Caki2 (cell line): Measurements from ENCODE around the gene NFKB1. TPM values are rescaled to one million over a fixed set of nuclear protein-coding genes. Genes with fewer than 3 reads are reported as not detected.
"Not testable (repeated sequence)": the region's sequence is repeated elsewhere in the genome, so short reads cannot be mapped to it uniquely, and the experiment has no call there.

Experiments used
- DNase-seq: peaks from one replicate; pipeline ENCODE4 v3.0.0-alpha.2; 2015; ENCODE audit warnings: low read depth
- in situ Hi-C: cut with HindIII; loops from 2 replicates; pipeline ENCODE4 v1.10.0; 2016; ENCODE audit warnings: low sequenced_read_pairs, low pct_unique_long_range_greater_than_20kb, mixed read lengths
- total RNA-seq: library from RNA; depleted of rRNA; stranded (reverse); fragments of >200 nt; shearing (Covaris generic); gene quantifications from 2 replicates; pipeline ENCODE4 v1.2.3, GENCODE V29; 2014; ENCODE audit warnings: low replicate concordance

Gene NFKB1
- total RNA-seq, 1 experiment from 2014 or later = 21.0 TPM

DNA sequence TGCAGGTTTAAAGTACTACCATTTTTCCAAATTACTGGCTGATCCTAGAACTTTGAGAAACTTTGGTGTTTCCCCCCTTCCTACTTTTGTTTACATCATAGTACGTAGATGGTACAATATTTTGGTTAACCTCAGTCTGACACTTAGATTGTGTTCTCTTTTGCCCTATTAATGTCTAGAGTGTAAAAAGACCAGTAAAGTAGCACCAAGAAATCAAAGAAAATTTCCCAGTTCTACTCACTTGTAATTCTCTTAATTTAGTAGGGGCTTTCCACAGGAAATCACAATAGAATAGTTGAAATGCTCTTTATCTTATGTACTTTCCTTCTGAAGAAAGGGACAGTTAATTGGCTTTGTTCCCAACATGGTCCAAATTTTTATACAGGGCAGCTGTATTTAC is 51.6 kb downstream of the NFKB1 start:
- no peak for DNase-seq
- in situ Hi-C loops = no loop called here

DNA sequence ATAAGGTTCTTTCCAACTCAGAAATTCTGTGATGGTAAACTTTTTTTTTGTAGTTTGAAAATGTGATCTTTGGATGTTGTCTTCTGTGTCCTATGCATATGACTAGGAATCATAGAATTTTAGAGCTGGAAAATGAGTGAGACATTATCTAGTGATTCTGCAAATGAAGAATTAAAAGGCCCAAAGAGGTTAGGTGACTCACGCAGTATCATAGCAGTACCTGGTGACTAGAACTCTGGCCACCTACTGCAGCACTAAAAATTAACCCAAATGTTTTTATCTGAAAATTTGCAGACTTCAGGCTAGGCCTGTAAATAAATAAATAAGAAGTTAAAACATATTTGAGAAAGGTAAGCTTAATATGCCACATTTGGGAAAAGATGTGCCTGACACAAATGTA is 52.8 kb downstream of the NFKB1 start:
- in situ Hi-C loops = no loop called here
- DNase-seq = no peak

DNA sequence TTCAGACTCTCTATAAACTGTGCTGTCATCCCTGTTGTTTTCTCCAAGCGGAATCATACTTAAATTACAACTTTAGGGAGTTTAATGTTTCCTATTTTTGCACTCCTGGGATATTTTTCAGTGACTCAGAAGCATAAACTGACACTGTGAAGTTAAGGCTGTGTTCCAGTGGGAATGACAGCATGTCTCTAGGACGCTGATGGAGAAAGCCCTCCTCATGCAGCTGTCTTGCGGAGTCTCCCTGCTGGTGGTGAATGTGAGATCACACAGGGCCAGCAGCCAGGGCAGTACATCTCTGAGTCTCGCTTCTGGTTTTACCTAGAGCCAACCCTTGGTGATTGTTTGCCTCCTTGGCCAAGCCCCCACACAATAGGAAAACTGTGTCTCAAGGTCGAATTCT is 53.3 kb downstream of the NFKB1 start:
- in situ Hi-C loops = no loop called here
- DNase-seq = no peak

DNA sequence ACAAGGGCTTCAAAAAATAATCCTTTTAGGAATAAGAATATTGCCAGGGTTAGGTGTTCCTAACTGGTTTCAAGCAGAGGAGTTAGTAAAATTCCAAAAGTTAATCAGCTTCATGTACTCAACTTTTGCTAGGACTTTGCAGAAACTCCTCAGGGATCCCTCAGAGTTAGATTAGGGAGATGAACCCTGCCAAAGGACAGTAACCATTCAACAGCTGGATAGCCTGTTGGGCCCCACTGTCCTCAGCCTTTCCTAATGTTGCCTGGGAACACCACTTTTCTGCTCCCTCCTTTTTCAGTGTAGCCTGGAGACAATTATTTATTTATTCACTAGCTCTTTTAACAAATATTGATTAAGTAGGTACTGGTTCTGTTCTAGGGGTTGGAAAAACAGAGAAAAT is 53.8 kb downstream of the NFKB1 start:
- no peak for DNase-seq
- in situ Hi-C loops = no loop called here

DNA sequence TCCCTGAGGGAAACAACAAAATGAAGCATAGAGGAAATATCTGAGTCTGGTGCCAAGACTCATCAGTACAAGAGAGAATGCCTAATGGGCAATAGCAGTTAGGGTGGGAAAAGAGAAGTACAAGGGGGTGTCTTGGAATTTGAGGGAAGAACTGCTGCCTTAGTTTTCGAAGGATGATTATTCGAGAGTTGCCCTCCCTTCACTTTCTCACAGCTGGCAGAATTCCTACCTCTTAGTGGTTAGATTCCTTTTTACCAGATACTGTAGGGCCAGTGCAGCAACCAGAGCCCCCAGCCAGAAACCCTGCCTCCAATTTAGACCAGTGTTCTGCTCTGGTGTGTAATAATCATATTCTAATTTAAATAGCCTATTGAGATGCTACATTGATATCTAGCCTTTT is 56.5 kb downstream of the NFKB1 start:
- DNase-seq = no peak
- in situ Hi-C loops = no loop called here

DNA sequence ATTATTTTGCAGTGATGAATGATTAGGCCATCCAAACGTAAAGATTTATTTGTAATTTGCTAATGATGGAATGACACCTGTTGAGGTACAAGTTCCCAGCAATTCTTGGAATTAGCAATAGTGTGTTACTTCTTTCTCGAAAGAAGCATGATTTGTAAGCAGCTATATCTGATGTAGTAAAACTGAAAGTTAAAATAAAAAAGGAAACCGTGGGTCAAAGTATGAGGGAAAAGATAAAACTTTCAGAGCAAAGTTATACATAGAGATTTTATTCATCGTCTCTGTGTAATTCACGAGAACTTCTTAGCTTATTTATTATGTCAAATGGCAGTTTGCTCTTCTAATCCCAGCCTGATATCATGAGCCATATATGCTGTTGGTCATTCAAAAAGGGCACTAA is 59.0 kb downstream of the NFKB1 start:
- in situ Hi-C loops = no loop called here
- no peak for DNase-seq

DNA sequence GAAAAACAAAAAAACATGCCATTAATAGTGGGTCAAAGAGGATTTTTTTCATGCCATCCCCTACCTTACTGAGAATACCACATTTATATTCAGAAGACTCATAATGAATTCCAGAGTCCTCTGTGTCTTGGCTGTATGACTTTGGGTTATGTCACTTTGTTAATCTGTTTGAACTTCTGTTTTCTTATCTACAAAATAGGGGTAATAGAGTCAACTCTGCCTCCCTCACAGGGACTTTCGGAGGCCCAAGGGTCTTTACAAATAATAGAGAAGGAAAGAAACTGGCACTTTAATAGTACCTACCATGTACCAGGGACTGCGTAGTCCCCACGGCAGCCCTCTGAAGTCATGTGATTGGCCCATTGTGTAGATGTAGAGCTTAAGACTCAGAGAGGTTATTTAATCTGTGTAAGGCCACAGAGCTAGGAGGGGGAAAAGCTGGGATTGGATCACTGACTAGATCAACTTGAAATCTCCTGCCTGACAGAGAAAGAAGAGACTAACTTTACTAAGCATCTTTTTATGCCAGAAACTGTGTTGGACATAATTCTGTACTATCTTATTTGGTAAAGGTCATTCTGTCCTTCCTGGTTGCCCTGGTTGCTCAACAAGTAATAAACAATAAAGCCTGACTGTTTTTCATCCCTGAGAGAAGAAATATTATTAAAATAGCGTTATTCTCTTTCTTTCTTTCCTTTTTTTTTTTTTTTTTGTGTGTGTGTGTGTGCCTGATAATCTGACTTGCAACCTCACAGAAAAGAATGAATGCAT is 59.6 kb downstream of the NFKB1 start:
- DNase-seq = no peak
- in situ Hi-C loops = no loop called here

DNA sequence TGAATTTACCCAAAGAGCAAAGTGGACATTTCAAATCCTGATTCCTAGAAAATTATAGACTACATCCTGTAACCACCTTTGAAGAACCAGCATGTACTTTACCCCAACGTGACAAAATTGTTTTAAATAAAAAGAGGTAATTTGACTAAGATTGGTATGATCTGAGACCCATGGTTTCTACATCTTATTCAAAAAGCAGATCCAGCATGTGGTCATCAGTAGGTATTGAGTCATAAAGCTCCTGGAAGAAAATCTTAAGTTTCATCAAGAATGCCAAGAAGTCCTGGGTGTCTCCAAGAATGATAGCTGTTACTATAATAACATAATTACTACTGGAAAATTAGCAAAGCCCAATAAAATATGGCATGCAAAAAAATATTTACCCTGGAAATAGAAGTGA is 61.8 kb downstream of the NFKB1 start:
- DNase-seq = no peak

DNA sequence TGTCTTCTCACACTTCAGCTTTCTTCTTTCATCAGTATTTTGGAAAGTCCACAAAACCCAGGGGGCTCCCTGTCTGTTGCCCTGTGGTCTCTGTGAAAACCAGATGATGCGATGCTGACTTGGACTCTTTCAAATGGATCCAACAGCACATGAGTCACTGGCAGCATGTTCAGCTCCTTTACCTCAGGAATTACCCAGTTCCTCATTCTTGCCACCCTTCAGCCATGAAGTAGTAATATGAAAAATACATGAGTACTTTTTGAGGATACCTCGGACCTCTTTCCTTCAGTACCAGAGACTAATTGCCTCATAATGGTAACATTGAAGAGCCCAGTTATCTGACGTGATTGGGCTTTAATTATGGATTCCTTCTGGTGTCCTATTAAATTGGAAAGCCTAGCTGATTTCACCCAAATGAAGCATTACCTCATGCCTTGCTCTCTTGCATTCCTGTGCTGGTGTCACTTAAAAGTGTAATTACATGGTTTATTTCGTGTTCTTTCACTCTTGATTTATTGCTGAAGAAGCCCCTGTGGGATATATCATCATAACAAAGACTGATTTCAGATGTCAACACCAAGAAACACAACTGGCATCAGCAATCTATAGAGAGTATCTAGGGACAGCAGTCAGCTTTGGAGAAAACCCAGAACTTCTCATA is 63.4 kb downstream of the NFKB1 start:
- in situ Hi-C loops = no loop called here

More for the DNA sequence above, 61.8 kb downstream of the NFKB1 start:
- in situ Hi-C loops = no loop called here

DNA sequence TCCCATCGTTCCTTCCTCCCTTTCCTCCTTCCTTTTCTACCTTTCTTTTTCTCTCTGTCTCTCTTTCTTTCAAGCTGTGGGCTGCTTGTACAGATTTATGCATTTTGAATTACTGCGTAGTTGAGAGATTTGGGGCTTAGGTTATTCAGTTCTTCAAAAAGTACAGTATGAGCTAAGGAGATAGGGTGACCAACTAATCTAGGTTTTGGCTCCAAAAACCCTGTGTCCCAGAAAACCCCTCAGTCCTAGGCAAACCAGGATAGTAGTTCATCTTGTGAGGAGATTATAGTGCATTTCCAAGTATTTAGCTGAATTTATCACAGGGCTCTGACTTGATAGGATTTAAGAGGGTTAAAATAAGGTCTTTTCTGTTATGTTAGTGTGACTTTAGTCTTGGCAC is 64.5 kb downstream of the NFKB1 start:
- DNase-seq = no peak
- in situ Hi-C loops = no loop called here

More for the DNA sequence above, 63.4 kb downstream of the NFKB1 start:
- peak; percentile 15 for DNase-seq

DNA sequence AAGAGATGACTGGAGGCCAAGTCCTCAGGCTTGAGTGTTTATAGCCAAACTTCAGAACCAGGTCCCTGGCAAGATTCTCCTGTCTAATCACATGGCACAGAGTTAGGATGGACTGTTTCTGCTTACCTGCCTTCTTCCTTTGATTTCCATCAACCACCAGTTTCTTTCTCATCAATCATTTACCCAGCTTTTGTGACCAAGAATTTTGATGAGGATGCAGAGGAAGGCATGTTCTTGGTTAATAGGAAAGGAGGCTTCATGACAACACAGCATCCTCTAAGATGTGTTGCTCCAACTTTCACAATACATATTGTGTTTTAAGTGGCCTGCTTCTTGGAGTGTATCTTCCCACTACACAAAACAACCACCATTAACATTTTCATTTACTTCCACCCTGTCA is 65.3 kb downstream of the NFKB1 start:
- in situ Hi-C loops = no loop called here
- no peak for DNase-seq

DNA sequence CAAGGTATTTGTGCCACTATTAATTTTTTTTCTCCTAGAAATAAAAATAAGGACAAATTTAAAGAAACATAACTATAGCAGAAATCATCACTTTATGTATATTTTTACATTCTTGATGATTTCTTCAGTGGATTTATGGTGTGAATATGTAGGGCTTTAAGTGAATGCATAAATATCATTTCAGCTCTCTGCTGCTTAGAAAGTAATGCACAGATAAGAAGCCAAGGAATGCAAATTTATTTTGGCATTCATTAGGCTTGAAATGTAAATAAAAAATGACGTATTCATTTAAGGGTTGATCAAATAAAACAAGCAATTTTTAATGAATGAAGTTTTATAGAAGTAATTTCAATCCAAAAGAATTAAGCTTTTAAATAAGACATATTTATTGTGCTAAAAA is 66.3 kb downstream of the NFKB1 start:
- in situ Hi-C loops = no loop called here
- DNase-seq = no peak

DNA sequence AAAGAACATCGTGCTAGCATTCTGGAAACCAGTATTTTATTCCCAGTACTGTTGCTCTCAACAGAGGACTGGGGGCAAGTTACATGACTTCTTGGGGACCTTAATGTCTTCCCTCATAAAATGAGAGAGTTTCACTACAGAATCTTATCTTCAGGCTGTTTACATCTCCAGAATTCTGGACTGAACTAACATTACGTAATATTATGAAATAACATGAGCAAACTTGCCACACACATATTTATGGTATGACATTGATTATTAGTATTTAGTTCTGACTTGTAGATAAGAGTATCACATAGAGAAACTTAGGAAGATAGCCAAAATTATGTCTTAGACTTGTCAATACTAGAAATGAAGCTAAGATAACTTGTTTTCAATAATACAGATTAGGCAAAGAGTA is 68.0 kb downstream of the NFKB1 start:
- DNase-seq = no peak
- in situ Hi-C loops = no loop called here

DNA sequence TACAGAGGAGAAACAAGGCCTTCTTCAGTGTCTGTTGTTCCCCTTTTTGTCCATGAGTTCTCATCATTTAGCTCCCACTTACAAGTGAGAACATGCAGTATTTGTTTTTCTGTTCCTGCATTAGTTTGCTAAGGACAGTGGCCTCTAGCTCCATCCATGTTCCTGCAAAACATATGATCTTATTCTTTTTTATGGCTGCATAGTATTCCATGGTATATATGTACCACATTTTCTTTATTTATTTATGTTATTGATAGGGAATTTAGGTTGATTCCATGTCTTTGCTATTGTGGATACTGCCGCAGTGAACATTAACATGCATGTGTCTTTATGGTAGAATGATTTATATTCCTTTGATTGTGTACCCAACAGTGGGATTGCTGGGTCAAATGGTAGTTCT is 69.1 kb downstream of the NFKB1 start:
- in situ Hi-C loops = not testable (repeated sequence)

DNA sequence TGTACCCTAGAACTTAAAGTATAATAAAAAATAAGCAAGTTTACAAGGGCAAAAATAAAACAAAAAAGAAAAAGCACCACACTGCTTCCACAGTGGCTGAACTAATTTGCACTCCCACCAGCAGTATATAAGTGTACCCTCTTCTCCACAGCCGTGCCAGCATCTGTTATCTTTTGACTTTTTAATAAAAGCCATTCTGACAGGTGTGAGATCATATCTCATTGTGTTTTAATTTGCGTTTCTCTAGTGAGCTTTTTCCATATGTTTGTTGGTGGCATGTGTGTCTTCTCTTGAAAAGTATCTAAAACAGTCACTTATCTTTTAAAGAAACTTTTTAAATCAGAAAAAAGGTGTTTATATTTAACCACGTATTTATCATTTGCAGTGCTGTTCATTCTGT is 71.3 kb downstream of the NFKB1 start:
- no peak for DNase-seq
- in situ Hi-C loops = no loop called here

More for the DNA sequence above, 69.1 kb downstream of the NFKB1 start:
- not testable (repeated sequence) for DNase-seq

DNA sequence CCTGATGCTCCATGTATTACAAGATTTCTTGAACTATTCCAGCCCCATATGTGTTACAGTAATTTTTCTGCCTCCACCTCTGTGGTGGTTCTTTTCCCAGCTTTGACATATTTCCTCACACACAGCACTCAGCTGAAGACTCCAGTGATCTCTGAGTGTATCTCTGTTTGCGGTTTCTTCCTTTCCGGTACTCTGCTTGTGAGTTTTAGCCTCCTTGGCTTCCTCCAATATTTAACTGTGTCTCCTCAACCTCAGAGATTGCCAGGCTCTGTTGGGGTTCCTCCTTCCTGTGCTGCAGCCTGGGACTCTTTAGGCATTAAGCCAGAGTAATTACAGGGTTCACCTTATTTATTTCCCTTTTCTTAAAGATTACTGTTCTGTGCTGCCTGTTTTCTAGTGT is 73.2 kb downstream of the NFKB1 start:
- DNase-seq = no peak
- in situ Hi-C loops = no loop called here

DNA sequence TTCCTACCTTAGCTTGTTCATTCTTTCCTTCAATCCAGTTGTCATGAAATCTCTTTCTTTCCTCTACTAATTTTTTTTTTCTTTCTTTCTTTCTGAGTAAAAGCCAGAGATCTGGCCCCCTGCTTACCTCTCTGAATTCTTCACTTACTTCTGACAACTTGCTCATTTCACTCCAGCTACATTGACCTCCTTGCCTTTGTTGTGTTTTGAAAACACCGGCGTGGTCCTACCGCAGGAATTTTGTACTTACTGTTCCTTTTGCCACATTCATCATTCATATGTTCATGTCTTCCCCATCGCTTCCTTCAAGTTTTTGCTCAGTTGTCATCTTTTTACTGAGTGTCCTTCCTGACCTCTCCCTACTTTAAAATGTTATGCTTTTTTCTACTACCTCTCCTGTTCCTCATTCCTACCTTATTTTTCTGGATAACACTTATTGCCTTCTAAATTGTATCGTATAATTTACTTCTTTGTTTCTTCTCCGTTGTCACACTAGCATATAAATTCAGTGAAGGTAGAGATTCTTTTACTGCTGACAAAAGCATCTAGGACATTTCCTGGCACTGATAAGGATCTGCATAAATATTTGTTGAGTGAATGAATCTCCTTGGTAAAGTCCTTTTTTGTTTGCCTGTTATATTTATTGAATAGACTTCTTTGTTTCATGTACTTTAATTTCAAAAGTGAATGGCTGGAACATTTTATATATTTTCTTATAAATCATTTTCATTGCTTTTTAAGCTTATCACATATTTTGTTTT is 74.4 kb downstream of the NFKB1 start:
- in situ Hi-C loops = no loop called here
- no peak for DNase-seq

DNA sequence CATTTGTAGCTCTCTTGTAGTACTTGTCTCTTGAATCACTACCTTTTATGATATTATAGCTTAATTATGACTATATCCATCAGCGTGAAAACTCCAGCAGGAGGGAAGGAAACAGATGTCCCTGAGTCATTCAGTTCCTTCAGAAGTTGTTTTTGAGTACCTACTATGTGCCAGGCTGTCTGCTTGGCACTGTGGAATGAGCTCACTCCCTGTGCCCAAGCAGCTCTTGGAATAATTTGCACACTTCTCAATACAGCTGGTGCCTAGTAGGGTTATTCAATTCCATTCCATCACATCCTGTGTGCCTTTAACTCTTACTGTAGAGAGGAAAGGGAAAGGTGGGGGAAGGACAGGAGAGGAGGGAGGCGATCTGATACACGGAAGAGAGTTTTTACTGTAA is 77.1 kb downstream of the NFKB1 start:
- in situ Hi-C loops = no loop called here

DNA sequence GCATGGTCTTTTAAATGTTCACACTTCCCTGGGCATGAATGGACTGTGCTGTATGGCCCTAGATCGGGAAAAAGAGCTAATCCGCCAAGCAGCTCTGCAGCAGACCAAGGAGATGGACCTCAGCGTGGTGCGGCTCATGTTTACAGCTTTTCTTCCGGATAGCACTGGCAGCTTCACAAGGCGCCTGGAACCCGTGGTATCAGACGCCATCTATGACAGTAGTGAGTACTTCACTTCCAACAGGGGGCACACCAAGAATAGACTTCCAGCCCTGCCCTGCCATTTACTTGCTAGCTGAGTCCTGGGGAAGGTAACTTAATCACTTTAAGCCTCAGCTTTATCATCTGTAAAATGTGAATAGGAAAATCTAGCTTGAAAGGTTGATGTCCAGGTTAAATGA is 77.7 kb downstream of the NFKB1 start:
- DNase-seq = no peak
- in situ Hi-C loops = no loop called here

More for the DNA sequence above, 77.1 kb downstream of the NFKB1 start:
- DNase-seq = no peak
